ENCODE results near the gene EBPL. TPM values are rescaled to one million over a fixed set of nuclear protein-coding genes. Genes with fewer than 3 reads are reported as not detected.
A peak's percentile ranks its signal among the peaks of the same experiment; 100 is the strongest.

The EBPL gene
- total RNA-seq = 10 to 100 TPM; 50.0 to 77.6 TPM

GRCh38 chr13:49690995-49691784, at the start of gene EBPL:
Gene EBPL (minus strand): TSS chr13:49691486. CDS start chr13:49691424, 62 bp downstream.
- peak within 1 kb of the TSS; percentile 95 for H3K27ac ChIP-seq

DNA sequence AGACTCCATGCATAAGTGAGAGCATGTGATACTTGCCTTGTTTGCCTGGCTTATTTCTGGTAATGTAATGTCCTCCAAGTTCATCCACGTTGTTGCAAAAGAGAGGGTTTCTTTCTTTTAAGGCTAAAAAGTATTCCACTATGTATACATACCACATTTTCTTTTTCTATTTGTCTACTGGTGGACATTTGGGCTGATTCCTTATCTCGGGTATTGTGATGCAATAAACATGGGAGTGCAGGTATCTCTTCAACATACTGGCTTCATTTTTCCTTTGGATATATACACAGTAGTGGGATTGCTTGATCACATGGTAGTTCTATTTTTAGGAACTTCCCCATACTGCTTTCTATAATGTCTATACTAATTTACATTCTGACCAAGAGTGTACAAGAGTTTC, 49.6 kb upstream of the EBPL start:
- Histone ChIP-seq H3K4me1 (no peaks in the 10 kb centered on the region), H3K36me3 (no peaks in the 10 kb centered on the region), H3K4me3 (no peak overlapping the region), H3K27ac (no peak overlapping the region), H3K9ac (ENCODE audit: low read depth in 2 of 2, low read length in 2 of 2) (no peak overlapping the region), H3K27me3 (no peaks in the 10 kb centered on the region), H3K9me3 (no peaks in the 10 kb centered on the region)
- intact Hi-C loops (cut with DNase I) = no loop called here
- TF ChIP-seq CTCF (IDR thresholded peaks at IDR 0.05) = no peak
- DNase-seq = no peak

More at GRCh38 chr13:49690995-49691784, at the start of gene EBPL:
- Histone ChIP-seq H3K36me3 (no peaks in the 10 kb centered on the region), H3K4me3 (peak within 1 kb of the TSS; percentile 76), H3K27me3 (no peaks in the 10 kb centered on the region), H3K9me3 (no peaks in the 10 kb centered on the region), H3K9ac (ENCODE audit: low read depth in 2 of 2, low read length in 2 of 2) (peak within 1 kb of the TSS; percentile 57 to 69), H3K4me1 (no peaks in the 10 kb centered on the region)
- intact Hi-C loops (cut with DNase I) = no loop called here
- peak; percentile 98 for DNase-seq
- no peak for TF ChIP-seq CTCF (IDR thresholded peaks at IDR 0.05)

DNA sequence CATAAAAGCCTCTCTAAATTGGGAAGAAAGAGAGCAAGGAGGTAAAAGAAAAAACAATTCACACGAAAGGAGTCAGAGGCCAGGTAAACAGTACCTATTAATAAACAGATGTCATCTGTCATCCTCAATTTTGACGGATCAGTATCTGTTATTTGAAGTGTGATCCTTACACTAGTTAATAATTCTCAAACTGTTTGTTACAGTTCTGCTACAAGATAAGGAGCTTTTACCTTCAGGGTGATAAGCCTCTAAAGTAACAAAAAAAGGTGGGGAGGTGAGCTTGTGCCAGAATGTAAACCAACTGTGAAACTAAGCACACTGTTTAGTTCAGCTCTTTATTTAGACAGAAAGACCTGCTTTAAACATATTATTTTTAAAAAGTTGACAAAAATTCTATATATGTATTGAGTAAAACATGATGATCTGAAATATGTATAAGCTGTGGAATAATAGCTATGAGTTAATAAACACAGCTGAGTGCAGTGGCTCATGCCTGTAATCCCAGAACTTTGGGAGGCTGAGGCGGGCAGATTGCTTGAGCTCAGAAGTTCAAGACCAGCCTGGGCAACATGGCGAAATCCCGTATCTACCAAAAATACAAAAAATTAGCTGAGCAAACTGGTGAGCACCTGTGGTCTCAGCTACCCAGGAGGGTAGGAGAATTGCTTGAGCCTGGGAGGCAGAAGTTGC, 48.4 kb upstream of the EBPL start:
- intact Hi-C loops (cut with DNase I) = no loop called here
- H3K36me3 ChIP-seq = no peaks in the 10 kb centered on the region
- H3K27me3 ChIP-seq = no peaks in the 10 kb centered on the region
- no peaks in the 10 kb centered on the region for H3K9me3 ChIP-seq
- no peak overlapping the region for H3K27ac ChIP-seq
- DNase-seq = no peak
- H3K9ac ChIP-seq (ENCODE audit: low read depth in 2 of 2, low read length in 2 of 2) = no peak overlapping the region
- no peak overlapping the region for H3K4me3 ChIP-seq
- no peak for TF ChIP-seq CTCF (IDR thresholded peaks at IDR 0.05)
- H3K4me1 ChIP-seq = no peaks in the 10 kb centered on the region

DNA sequence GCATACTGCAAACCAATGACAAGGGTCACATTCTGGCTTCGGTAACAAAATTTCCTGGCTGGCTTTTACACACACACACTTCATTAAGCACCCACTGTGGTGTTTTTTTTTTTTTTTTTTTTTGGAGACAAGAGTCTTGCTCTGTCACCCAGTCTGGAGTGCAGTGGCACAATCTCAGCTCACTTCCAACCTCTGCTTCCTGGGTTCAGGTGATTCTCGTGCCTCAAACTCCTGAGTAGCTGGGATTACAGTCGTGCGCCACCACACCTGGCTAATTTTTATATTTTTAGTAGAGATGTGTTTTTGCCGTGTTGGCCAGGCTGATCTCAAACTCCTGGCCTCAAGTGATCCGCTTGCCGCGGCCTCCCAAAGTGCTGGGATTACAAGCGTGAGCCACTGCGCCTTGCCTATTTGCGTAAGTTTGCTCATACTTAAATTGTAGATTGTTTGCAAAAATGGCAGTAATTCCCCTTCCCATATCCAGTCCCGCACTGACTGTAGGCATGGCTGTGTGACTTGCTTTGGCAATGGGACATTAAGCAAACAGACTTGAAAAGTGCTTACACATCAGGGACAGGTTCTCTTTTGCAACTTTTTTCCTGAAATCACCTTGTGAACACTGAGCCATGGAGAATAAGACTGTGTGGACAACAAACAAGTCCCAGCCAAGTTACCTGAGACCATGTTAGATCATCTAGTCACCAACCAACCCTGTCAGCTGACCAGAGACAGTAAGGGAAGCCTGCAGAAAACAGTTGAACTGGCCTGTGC, 42.1 kb upstream of the EBPL start:
- no peaks in the 10 kb centered on the region for H3K36me3 ChIP-seq
- TF ChIP-seq CTCF (IDR thresholded peaks at IDR 0.05) = no peak
- intact Hi-C loops (cut with DNase I) = no loop called here
- H3K27ac ChIP-seq = no peak overlapping the region
- H3K9me3 ChIP-seq = no peaks in the 10 kb centered on the region
- DNase-seq = no peak
- no peaks in the 10 kb centered on the region for H3K27me3 ChIP-seq
- H3K4me3 ChIP-seq = no peak overlapping the region
- H3K4me1 ChIP-seq = no peaks in the 10 kb centered on the region
- no peak overlapping the region for H3K9ac ChIP-seq (ENCODE audit: low read depth in 2 of 2, low read length in 2 of 2)

DNA sequence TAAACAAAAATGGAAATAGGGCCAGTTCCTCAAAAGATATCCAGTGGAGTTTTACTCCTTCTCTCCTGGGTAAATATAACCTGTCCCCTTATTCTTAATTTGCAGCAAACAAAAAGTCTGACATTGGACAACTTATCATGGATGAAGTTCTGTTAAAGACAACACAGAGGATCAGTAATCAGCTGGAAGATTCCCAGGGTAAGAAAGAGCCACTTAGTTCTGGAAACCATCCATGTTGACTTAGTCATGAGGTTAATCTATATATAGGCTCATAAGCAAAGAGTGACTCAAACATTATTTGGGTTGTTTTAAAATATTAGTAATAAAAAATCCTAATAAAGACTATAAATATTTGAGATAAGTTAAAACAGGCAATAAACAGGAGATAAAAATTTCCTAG, 40.5 kb upstream of the EBPL start:
- Histone ChIP-seq H3K9ac (ENCODE audit: low read depth in 2 of 2, low read length in 2 of 2) (no peak overlapping the region), H3K36me3 (no peaks in the 10 kb centered on the region), H3K27me3 (no peaks in the 10 kb centered on the region), H3K27ac (no peak overlapping the region), H3K4me1 (no peaks in the 10 kb centered on the region), H3K4me3 (no peak overlapping the region), H3K9me3 (no peaks in the 10 kb centered on the region)
- DNase-seq = no peak
- no peak for TF ChIP-seq CTCF (IDR thresholded peaks at IDR 0.05)
- intact Hi-C loops (cut with DNase I) = no loop called here

All from colonic mucosa (tissue), 4 donors.